IPS DF 19.7 (cell line): ENCODE data around the gene TEP1.
"Not testable (repeated sequence)": the region's sequence is repeated elsewhere in the genome, so short reads cannot be mapped to it uniquely, and the experiment has no call there.

Source experiments
- DNase-seq: peaks from one replicate; pipeline ENCODE4 v3.0.0-alpha.2; 2013; ENCODE audit warnings: low read depth, low spot score

TEP1 gene

GRCh38 chr14:20412876-20413743 lies at the start of gene TEP1:
Gene TEP1 (minus strand): TSS chr14:20413501. CDS start chr14:20408439, 5,062 bp downstream.
- peak; percentile 47 for DNase-seq

GRCh38 chr14:20461225-20462141 lies 48.2 kb upstream of the TEP1 start, which contains the start of gene PIP4P1:
Gene PIP4P1 (minus strand): TSS chr14:20461434. CDS start chr14:20461325, 109 bp downstream.
- peak; percentile 100 for DNase-seq

- no peak for DNase-seq
Observed at GRCh38 chr14:20460458-20461224, 47.3 kb upstream of the TEP1 start.

GRCh38 chr14:20458031-20458789 lies 44.9 kb upstream of the TEP1 start:
- no peak for DNase-seq

GRCh38 chr14:20456971-20457370 lies 43.7 kb upstream of the TEP1 start:
- no peak for DNase-seq

- no peak for DNase-seq
Observed at GRCh38 chr14:20455355-20456300, 42.3 kb upstream of the TEP1 start.

GRCh38 chr14:20454516-20455354 lies 41.4 kb upstream of the TEP1 start, which contains the start of the genes APEX1 and OSGEP:
Gene APEX1 (plus strand): TSS chr14:20455226. CDS start chr14:20455646, 420 bp downstream.
Gene OSGEP (minus strand): TSS chr14:20454812. CDS start chr14:20454683, 129 bp downstream.
- peak; percentile 92 for DNase-seq

GRCh38 chr14:20452831-20453230 lies 39.5 kb upstream of the TEP1 start:
- not testable (repeated sequence) for DNase-seq

- DNase-seq = no peak
Observed at GRCh38 chr14:20446889-20447288, 33.6 kb upstream of the TEP1 start.

GRCh38 chr14:20443650-20444049 lies 30.3 kb upstream of the TEP1 start:
- DNase-seq = not testable (repeated sequence)

- no peak for DNase-seq
Observed at GRCh38 chr14:20441461-20441860, 28.2 kb upstream of the TEP1 start.

GRCh38 chr14:20440882-20441281 lies 27.6 kb upstream of the TEP1 start:
- no peak for DNase-seq

- no peak for DNase-seq
Observed at GRCh38 chr14:20440465-20440864, 27.2 kb upstream of the TEP1 start.

- no peak for DNase-seq
Observed at GRCh38 chr14:20438664-20439063, 25.4 kb upstream of the TEP1 start.

- no peak for DNase-seq
Observed at GRCh38 chr14:20436363-20436755, 23.1 kb upstream of the TEP1 start.

- DNase-seq = no peak
Observed at GRCh38 chr14:20435582-20436362, 22.5 kb upstream of the TEP1 start, which contains the start of gene KLHL33. Gene KLHL33 (minus strand): TSS chr14:20436166. CDS start chr14:20435811, 355 bp downstream.
